H4 (cell line): Measurements from ENCODE around the gene HPN. TPM values are rescaled to one million over a fixed set of nuclear protein-coding genes. Genes with fewer than 3 reads are reported as not detected.

Experiments used
- DNase-seq: peaks from one replicate; pipeline ENCODE4 v3.0.0-alpha.2; 2015; ENCODE audit warnings: low spot score
- total RNA-seq: library from RNA; depleted of rRNA; stranded (reverse); fragments of >200 nt; shearing (Covaris generic); gene quantifications from 2 replicates; pipeline ENCODE4 v1.2.3, GENCODE V29; 2014; rRNA removed

Gene HPN
- total RNA-seq, 1 experiment from 2014 or later, result not detected

DNA sequence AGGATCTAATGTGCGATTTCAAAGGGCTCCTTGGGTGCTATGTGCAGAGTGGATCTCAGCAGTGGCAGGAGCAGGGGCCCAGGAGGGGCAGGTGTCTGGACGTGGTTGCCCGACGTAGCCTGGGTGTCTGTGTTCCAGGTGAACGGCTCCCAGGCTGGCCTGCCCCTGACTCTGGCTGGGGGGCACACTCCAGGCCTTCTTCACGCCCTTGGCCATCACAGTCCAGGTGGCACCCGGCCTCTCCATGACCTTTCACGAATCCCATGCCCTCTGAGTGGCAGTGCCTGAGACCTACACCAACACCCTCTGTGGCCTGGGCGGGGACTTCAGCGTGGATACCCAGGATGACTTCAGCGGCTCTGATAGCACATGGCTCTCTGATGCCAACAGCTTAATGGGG, 62.8 kb downstream of the HPN start:
- no peak for DNase-seq

- DNase-seq, result no peak
Observed at GRCh38 chr19:35105047-35105410, 63.5 kb downstream of the HPN start.

DNA sequence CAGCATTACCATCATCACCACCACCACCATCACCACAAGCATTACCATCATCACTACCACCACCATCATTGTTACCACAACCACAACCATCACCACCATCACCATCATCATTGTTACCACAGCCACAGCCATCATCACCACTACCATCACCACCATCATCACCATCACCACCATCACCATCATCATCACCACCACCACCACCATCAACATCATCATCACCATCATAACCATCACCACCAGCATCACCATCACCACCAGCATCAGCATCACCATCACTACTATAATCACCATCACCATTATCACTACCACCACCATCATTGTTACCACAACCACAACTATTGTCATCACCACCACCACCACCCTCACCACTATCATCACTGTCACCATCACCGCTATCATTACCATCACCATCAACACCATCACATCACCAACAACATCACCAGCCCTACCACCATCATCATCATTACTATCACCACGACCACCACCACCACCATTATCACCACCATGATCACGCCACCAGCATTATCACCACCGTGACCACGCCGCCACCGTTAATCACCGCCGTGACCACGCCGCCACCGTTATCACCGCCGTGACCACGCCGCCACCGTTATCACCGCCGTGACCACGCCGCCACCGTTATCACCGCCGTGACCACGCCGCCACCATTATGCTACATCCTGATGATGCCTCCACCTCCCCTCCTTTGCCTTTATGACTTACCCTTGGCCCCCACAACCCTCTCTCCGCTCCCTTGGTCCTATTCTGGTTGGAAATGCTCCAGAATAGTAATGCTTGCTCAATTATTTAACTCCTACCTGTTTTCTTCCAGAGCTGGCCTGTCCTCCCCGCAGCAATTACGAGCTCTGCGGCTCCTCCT, 64.1 kb downstream of the HPN start:
- DNase-seq, result no peak

DNA sequence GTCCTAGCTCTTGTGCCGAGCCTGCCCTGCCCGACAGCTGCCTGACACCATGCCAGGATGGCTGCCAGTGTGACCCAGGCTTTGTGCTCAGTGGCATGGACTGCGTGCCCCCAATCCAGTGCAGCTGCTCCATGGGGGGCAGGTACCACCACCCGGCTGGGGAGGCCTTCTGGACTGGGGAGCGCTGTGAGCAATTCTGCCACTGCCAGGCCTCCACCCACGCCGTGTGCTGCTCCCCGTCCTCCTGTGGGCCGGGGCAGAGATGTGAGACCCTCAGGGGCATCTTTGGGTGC, 64.7 kb downstream of the HPN start:
- no peak for DNase-seq

GRCh38 chr19:35106898-35107541, 65.5 kb downstream of the HPN start:
- no peak for DNase-seq

DNA sequence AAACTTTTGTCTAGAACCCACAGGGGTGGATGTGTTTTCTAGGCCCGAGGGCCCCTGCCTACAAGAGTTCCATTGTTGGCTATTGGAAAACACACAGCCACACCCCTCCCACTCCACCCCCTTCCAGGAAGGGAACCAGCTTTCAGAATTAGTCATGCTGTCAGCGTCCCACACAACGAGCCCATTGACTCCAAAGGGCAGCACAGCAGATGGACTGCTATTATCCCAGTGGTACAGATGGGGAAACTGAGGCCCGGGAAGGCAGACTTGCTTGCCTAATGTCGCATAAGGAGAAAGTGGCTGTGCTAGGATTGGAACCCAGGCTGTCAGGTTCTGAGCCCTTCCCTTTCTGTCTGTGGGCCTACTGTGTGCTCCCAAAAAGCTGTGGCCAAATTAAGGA, 66.0 kb downstream of the HPN start:
- peak; percentile 62 for DNase-seq

DNA sequence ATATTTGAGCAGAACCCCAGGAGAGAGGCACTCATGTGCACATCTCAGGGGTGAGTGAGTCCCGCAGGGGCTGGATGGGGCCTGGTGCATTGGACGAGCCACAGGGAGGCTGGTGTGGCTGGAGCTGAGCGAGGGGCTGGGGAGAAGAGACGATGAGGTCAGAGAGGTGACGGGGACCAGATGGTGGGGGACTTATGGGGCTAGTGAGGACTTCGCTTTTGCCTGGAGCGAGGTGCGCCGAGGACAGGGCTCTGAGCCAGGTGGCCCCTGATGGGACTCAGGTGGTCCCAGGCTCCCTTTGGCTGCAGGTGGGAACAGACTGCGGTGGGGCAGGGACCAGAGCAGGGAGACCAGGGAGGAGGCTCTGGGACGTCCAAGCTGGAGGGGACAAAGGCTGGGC, 67.2 kb downstream of the HPN start:
- no peak for DNase-seq

GRCh38 chr19:35109395-35110112, 68.0 kb downstream of the HPN start:
- DNase-seq, result no peak

DNA sequence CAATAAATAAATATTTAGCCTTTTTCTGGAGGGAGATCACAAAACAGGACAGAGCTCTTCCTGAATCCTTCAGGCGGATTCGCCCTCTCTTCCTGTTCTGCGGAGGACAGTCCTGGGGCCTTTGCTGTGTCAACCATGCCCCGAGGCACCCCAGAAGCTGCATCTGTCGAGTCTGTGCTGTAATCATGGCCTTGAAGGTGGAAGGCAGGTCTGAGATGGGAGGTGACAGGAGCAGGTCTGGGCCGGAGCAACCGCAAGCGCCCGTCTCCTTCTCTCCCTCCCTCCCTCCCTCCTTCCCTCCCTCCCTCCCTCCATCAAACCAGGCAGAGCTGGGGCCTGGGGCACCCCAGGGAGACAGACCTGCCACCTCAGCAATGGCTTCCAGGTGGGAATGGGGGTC, 69.5 kb downstream of the HPN start:
- no peak for DNase-seq

- no peak for DNase-seq
Observed at GRCh38 chr19:35112995-35113688, 71.6 kb downstream of the HPN start.

DNA sequence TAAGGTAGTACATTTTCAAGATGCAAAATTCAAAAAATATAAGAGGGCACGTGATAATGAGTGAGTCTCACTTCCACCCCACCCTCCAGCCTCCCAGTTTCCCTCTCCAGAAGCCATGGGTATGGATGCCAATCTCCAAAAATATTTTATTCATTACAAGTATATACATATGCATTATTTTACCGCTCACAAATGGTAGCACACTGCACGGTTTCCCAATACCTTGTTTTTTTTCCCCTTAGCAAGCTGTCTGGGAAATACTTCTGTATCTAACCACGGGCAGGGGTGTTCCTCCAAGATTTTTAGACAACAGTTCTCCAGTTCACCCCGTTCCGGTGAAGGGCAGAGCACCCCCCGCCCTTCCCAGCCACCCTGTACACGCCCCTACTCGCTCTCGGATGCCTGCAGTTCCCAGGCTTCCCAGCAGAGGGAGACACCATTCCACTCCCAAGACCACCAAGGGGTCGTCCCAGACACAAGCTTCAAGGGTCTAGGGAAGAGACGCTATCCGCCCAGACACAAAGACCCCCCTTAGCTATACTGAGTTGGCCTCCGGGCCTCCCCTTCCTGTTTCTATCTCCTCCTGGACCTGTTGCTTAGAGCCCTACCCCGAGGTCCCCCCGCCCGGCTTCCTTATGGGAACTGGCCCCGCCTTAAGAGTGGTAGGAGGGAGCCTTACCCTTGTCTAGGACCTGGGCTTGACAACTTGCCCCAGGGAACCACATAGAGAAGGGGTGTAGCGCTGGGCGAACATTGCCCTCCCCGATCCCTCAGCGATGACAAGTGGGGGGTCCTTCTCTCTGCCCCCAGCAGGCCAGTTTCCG, 73.0 kb downstream of the HPN start:
- DNase-seq, result peak; percentile 59

DNA sequence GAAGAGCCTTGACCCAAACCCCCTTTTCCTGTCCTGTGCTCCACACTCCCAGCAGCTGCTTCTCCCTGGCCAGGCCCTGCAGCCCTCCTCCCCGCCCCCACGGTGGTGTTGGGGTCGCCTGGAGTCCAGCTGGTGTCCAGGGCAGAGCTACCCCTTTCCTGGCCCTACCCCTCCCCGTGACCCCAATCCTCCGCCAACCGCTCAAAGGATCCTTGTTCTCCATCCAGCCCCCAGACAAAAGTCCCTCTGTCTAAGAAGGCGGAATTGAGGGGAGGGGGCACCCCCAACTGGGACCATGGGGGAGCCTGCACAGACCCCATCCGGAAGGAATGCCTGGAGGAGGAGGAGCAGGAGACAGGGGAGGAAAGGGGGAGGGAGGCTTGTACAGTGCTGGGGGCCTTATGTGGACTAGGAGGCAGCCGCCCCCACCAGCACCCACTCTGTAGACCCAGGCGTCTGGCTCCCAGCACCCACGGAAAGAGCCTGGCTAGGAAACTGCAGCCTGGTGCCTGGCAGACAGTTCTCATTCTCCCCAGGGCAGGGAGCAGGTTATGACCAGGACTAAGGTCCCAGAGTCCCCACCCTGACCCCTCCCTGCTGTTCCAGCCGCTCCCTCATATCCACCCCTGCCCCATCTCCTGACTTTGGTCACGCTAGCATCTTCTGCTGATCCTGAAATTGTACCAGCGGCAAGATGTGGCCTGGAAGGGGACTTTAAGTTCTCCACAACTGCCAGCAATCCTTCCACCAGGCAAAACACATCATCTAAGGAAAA, 73.8 kb downstream of the HPN start, which contains the start of gene FXYD3:
Gene FXYD3 (plus strand): TSS at position 647 of the 775 bp plus-strand sequence. CDS start 3,554 bp downstream, outside the sequence.
- no peak for DNase-seq

Other genes with a start within 250 kb of the HPN start
- gene ZNF30, start 114.8 kb upstream of the HPN start, total RNA-seq, result 2.8 and 3.7 TPM in 2 replicates
- 6.3 and 7.6 TPM in 2 replicates for gene ZNF792, start 77.5 kb upstream of the HPN start, total RNA-seq
- gene GRAMD1A, start 41.4 kb upstream of the HPN start, total RNA-seq, result 21.3 and 22.0 TPM in 2 replicates
- 9.3 and 9.5 TPM in 2 replicates for gene SCN1B, start 11.3 kb upstream of the HPN start, total RNA-seq
- gene FXYD3, start 74.1 kb downstream of the HPN start, total RNA-seq, result not detected in 2 replicates
- gene LGI4, start 93.3 kb downstream of the HPN start, total RNA-seq, result not detected in 2 replicates
- gene FXYD1, start 97.1 kb downstream of the HPN start, total RNA-seq, result not detected in 2 replicates
- gene FXYD7, start 101.5 kb downstream of the HPN start, total RNA-seq, result 0.14 TPM in 1 of 2 replicates, not detected in the other
- 173 and 209 TPM in 2 replicates for gene FXYD5, start 113.0 kb downstream of the HPN start, total RNA-seq
- not detected in 2 replicates for gene FAM187B, start 187.0 kb downstream of the HPN start, total RNA-seq
- 1.1 and 1.7 TPM in 2 replicates for gene LSR, start 207.3 kb downstream of the HPN start, total RNA-seq
- gene USF2, start 227.2 kb downstream of the HPN start, total RNA-seq, result 64.0 and 65.0 TPM in 2 replicates
- gene HAMP, start 240.8 kb downstream of the HPN start, total RNA-seq, result 0.15 TPM in 1 of 2 replicates, not detected in the other